Measurements from ENCODE around the gene CBFA2T2. TPM values are rescaled to one million over a fixed set of nuclear protein-coding genes. Genes with fewer than 3 reads are reported as not detected.

Gene CBFA2T2
- total and polyA plus RNA-seq, 8 donors: 2.9 to 29.9 (median 12.0) TPM

- Histone ChIP-seq H3K27ac (peak within 1 kb of the TSS; percentile 47 to 84 (median 59)), H3K27me3 (no peaks in the 10 kb centered on the region), H3K4me3 (peak within 1 kb of the TSS; percentile 44 to 57 (median 48)), H3K4me1 (peaks cover 12 to 33% (median 23%) of the 10 kb centered on the region in 4 donors), H3K36me3 (no peaks in the 10 kb centered on the region), H3K9me3 (no peaks in the 10 kb centered on the region)
- WGBS, 5 donors: 2 to 7% (median 3%) methylated on average over 29 to 99 of the region's 101 CpGs
- DNase-seq: peak; percentile 98
- intact Hi-C loops (cut with DNase I; ENCODE audit: low total_unique reads): no loop called here
- peak in 5 of 7 experiments; percentile 11 to 73 (median 26) for TF ChIP-seq CTCF (IDR thresholded peaks at IDR 0.05)
- TF ChIP-seq POLR2AphosphoS5 (IDR thresholded peaks at IDR 0.05): peak in 1 of 3 donors; percentile 40
- TF ChIP-seq POLR2A (IDR thresholded peaks at IDR 0.05): no peak
- TF ChIP-seq EP300 (IDR thresholded peaks at IDR 0.05): no peak
Measured at GRCh38 chr20:33686100-33686983, 196.4 kb downstream of the CBFA2T2 start, which contains the start of gene E2F1. TSS of gene E2F1 (minus strand) at chr20:33686385. CDS start at chr20:33686264, 121 bp downstream.

GRCh38 chr20:33686984-33687366 is 197.1 kb downstream of the CBFA2T2 start:
- H3K27me3 ChIP-seq: no peaks in the 10 kb centered on the region
- TF ChIP-seq POLR2AphosphoS5 (IDR thresholded peaks at IDR 0.05) (no peak), CTCF (IDR thresholded peaks at IDR 0.05) (no peak), POLR2A (IDR thresholded peaks at IDR 0.05) (no peak), EP300 (IDR thresholded peaks at IDR 0.05) (no peak)
- peak overlapping the region; percentile 44 to 57 (median 48) for H3K4me3 ChIP-seq
- WGBS, 5 donors: 78 to 82% (median 79%) methylated on average over 14 of the region's 14 CpGs
- H3K27ac ChIP-seq: peak overlapping the region in 4 of 5 donors; percentile 51 to 84 (median 70)
- DNase-seq: no peak
- intact Hi-C loops (cut with DNase I; ENCODE audit: low total_unique reads): no loop called here
- H3K9me3 ChIP-seq: no peaks in the 10 kb centered on the region
- peaks cover 12 to 33% (median 23%) of the 10 kb centered on the region in 4 donors for H3K4me1 ChIP-seq
- H3K36me3 ChIP-seq: no peaks in the 10 kb centered on the region

- Histone ChIP-seq H3K36me3 (no peaks in the 10 kb centered on the region), H3K4me1 (peaks cover 12 to 33% (median 23%) of the 10 kb centered on the region in 4 donors), H3K9me3 (no peaks in the 10 kb centered on the region), H3K27me3 (no peaks in the 10 kb centered on the region), H3K4me3 (no peak overlapping the region), H3K27ac (peak overlapping the region in 2 of 5 donors; percentile 59 to 80)
- TF ChIP-seq CTCF (IDR thresholded peaks at IDR 0.05): no peak
- TF ChIP-seq POLR2AphosphoS5 (IDR thresholded peaks at IDR 0.05): no peak
- TF ChIP-seq POLR2A (IDR thresholded peaks at IDR 0.05): no peak
- no peak for TF ChIP-seq EP300 (IDR thresholded peaks at IDR 0.05)
- DNase-seq: no peak
- 76 to 87% (median 82%) methylated on average over 8 of the region's 8 CpGs for WGBS, 5 donors
- intact Hi-C loops (cut with DNase I; ENCODE audit: low total_unique reads): no loop called here
Measured at GRCh38 chr20:33687370-33687915, 197.5 kb downstream of the CBFA2T2 start.

Data from stomach (tissue), 9 donors.